ENCODE results near the gene C8A.

DNA sequence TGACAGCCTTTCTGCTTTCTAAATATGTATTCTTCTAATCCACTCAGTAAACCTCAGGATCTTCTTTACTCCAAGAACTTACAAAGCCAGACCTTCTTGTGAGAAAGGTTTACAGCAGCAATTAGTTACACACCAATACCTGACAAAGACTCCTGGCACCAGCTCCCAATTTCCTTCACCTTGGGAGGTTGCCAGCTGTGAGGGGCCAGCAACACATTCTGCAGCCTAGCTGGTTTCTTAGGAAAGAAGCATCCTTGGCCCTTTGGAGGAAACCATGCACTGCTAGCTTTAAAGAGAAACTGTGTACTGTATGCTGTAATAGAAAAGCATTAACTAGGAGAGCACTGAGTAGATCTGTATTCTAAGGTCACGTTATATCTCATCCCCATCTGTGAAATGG lies 46.2 kb upstream of the C8A start:
- TF ChIP-seq, protein P1, sequence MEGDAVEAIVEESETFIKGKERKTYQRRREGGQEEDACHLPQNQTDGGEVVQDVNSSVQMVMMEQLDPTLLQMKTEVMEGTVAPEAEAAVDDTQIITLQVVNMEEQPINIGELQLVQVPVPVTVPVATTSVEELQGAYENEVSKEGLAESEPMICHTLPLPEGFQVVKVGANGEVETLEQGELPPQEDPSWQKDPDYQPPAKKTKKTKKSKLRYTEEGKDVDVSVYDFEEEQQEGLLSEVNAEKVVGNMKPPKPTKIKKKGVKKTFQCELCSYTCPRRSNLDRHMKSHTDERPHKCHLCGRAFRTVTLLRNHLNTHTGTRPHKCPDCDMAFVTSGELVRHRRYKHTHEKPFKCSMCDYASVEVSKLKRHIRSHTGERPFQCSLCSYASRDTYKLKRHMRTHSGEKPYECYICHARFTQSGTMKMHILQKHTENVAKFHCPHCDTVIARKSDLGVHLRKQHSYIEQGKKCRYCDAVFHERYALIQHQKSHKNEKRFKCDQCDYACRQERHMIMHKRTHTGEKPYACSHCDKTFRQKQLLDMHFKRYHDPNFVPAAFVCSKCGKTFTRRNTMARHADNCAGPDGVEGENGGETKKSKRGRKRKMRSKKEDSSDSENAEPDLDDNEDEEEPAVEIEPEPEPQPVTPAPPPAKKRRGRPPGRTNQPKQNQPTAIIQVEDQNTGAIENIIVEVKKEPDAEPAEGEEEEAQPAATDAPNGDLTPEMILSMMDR (IDR thresholded peaks at IDR 0.05; ENCODE audit: insufficient read depth, low read length) = no peak
- no peak for TF ChIP-seq POLR2AphosphoS5 (IDR thresholded peaks at IDR 0.05; ENCODE audit: low read depth)
- TF ChIP-seq, protein P2, sequence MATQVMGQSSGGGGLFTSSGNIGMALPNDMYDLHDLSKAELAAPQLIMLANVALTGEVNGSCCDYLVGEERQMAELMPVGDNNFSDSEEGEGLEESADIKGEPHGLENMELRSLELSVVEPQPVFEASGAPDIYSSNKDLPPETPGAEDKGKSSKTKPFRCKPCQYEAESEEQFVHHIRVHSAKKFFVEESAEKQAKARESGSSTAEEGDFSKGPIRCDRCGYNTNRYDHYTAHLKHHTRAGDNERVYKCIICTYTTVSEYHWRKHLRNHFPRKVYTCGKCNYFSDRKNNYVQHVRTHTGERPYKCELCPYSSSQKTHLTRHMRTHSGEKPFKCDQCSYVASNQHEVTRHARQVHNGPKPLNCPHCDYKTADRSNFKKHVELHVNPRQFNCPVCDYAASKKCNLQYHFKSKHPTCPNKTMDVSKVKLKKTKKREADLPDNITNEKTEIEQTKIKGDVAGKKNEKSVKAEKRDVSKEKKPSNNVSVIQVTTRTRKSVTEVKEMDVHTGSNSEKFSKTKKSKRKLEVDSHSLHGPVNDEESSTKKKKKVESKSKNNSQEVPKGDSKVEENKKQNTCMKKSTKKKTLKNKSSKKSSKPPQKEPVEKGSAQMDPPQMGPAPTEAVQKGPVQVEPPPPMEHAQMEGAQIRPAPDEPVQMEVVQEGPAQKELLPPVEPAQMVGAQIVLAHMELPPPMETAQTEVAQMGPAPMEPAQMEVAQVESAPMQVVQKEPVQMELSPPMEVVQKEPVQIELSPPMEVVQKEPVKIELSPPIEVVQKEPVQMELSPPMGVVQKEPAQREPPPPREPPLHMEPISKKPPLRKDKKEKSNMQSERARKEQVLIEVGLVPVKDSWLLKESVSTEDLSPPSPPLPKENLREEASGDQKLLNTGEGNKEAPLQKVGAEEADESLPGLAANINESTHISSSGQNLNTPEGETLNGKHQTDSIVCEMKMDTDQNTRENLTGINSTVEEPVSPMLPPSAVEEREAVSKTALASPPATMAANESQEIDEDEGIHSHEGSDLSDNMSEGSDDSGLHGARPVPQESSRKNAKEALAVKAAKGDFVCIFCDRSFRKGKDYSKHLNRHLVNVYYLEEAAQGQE (IDR thresholded peaks at IDR 0.05; ENCODE audit: insufficient replicate concordance, low read depth) = no peak
- no peak for TF ChIP-seq GABPA (IDR thresholded peaks at IDR 0.05; ENCODE audit: low read depth)
- TF ChIP-seq SPI1 (IDR thresholded peaks at IDR 0.05; ENCODE audit: borderline replicate concordance, low read depth) = no peak
